H9 (cell line): ENCODE measurements around the gene COA1. TPM values are rescaled to one million over a fixed set of nuclear protein-coding genes. Genes with fewer than 3 reads are reported as not detected.

Experiments used
- DNase-seq: peaks from one replicate; pipeline ENCODE4 v3.0.0-alpha.2; 2017
- H2AFZ ChIP-seq: one replicate; pipeline ENCODE4 v1.6.1; 2013; ENCODE audit warnings: mild to moderate bottlenecking, low read length, control low read depth, moderate library complexity
- H2AK5ac ChIP-seq: 2 replicates; pipeline ENCODE4 v1.6.1; 2013; ENCODE audit warnings: low read length, control low read depth, mixed read lengths; ENCODE audit not compliant: insufficient read length
- H2BK120ac ChIP-seq: one replicate; pipeline ENCODE4 v1.6.1; 2013; ENCODE audit warnings: low read depth, mild to moderate bottlenecking, low read length, control low read depth, inconsistent platforms; ENCODE audit not compliant: poor library complexity, severe bottlenecking
- H2BK12ac ChIP-seq: 2 replicates; pipeline ENCODE4 v1.6.1; 2013; ENCODE audit warnings: low read length, control low read depth, mixed read lengths, low read depth; ENCODE audit not compliant: insufficient read length
- H2BK15ac ChIP-seq: 2 replicates; pipeline ENCODE4 v1.6.1; 2013; ENCODE audit warnings: low read depth, low read length, control low read depth
- H2BK20ac ChIP-seq: one replicate; pipeline ENCODE4 v1.6.1; 2013; ENCODE audit warnings: low read depth, mild to moderate bottlenecking, low read length, control low read depth, inconsistent platforms; ENCODE audit not compliant: poor library complexity, severe bottlenecking
- H2BK5ac ChIP-seq: 2 replicates; pipeline ENCODE4 v1.6.1; 2013; ENCODE audit warnings: low read length, control low read depth, mixed read lengths; ENCODE audit not compliant: insufficient read length
- H3K14ac ChIP-seq: 2 replicates; pipeline ENCODE4 v1.6.1; 2013; ENCODE audit warnings: low read length, control low read depth; ENCODE audit not compliant: insufficient read depth
- H3K18ac ChIP-seq: 2 replicates; pipeline ENCODE4 v1.6.1; 2013; ENCODE audit warnings: low read depth, mild to moderate bottlenecking, mixed read lengths, low read length, control low read depth; ENCODE audit not compliant: insufficient read length
- H3K23ac ChIP-seq: 2 replicates; pipeline ENCODE4 v1.6.1; 2013; ENCODE audit warnings: low read length, control low read depth, mixed read lengths, low read depth; ENCODE audit not compliant: insufficient read length
- H3K23me2 ChIP-seq: 2 replicates; pipeline ENCODE4 v1.6.1; 2013; ENCODE audit warnings: low read depth, mild to moderate bottlenecking, mixed read lengths, low read length, control low read depth; ENCODE audit not compliant: insufficient read length, poor library complexity, severe bottlenecking
- H3K27ac ChIP-seq: 2 replicates; pipeline ENCODE4 v1.5.1; 2013; ENCODE audit warnings: low read length, control low read depth, mixed read lengths, low read depth; ENCODE audit not compliant: insufficient read length
- H3K27me3 ChIP-seq: 2 replicates; pipeline ENCODE4 v1.6.1; 2013; ENCODE audit warnings: low read length, control low read depth, inconsistent platforms; ENCODE audit not compliant: insufficient read depth
- H3K4ac ChIP-seq: 2 replicates; pipeline ENCODE4 v1.6.1; 2013; ENCODE audit warnings: low read depth, mild to moderate bottlenecking, control low read depth, inconsistent platforms, low read length, moderate library complexity
- H3K4me1 ChIP-seq: 2 replicates; pipeline ENCODE4 v1.6.1; 2013; ENCODE audit warnings: low read length, control low read depth, inconsistent platforms; ENCODE audit not compliant: insufficient read depth
- H3K4me2 ChIP-seq: 2 replicates; pipeline ENCODE4 v1.6.1; 2013; ENCODE audit warnings: low read length, control low read depth, mixed read lengths; ENCODE audit not compliant: insufficient read length, insufficient read depth
- H3K56ac ChIP-seq: 2 replicates; pipeline ENCODE4 v1.6.1; 2013; ENCODE audit warnings: low read depth, mild to moderate bottlenecking, mixed read lengths, low read length, control low read depth; ENCODE audit not compliant: insufficient read length
- H3K79me1 ChIP-seq: 2 replicates; pipeline ENCODE4 v1.6.1; 2013; ENCODE audit warnings: low read depth, mild to moderate bottlenecking, moderate library complexity, low read length, control low read depth, inconsistent platforms; ENCODE audit not compliant: insufficient read depth, poor library complexity, severe bottlenecking
- H3K79me2 ChIP-seq: 2 replicates; pipeline ENCODE4 v1.6.1; 2013; ENCODE audit warnings: low read length, control low read depth, inconsistent platforms; ENCODE audit not compliant: insufficient read depth
- H3K9ac ChIP-seq: 2 replicates; pipeline ENCODE4 v1.6.1; 2013; ENCODE audit warnings: low read length, control low read depth, mixed read lengths; ENCODE audit not compliant: insufficient read length; ENCODE audit errors: extremely low read depth
- H3K9me3 ChIP-seq: one replicate; pipeline ENCODE4 v1.6.1; 2013; ENCODE audit warnings: low read depth, low read length, inconsistent platforms; ENCODE audit not compliant: control insufficient read depth
- H3T11ph ChIP-seq: one replicate; pipeline ENCODE4 v1.6.1; 2013; ENCODE audit warnings: mild to moderate bottlenecking, low read length, control low read depth, inconsistent platforms
- H4K20me1 ChIP-seq: one replicate; pipeline ENCODE4 v1.6.1; 2013; ENCODE audit not compliant: control insufficient read depth, insufficient read length, insufficient read depth
- H4K5ac ChIP-seq: 2 replicates; pipeline ENCODE4 v1.6.1; 2013; ENCODE audit warnings: low read depth, mild to moderate bottlenecking, mixed read lengths, low read length, control low read depth; ENCODE audit not compliant: insufficient read length
- H4K8ac ChIP-seq: replicated peaks from 2 replicates; pipeline ENCODE4 v1.6.1; 2013; ENCODE audit warnings: low read length, control low read depth, mixed read lengths, low read depth; ENCODE audit not compliant: insufficient read length
- H4K91ac ChIP-seq: 2 replicates; pipeline ENCODE4 v1.6.1; 2013; ENCODE audit warnings: low read depth, mild to moderate bottlenecking, moderate library complexity, mixed read lengths, low read length, control low read depth; ENCODE audit not compliant: insufficient read length
- H3K27ac Mint-ChIP-seq, 3 experiments: 2 replicates in 2 of 3; 3 replicates in 1 of 3; pipeline ENCODE4 v1.8.0; 2020 to 2021; ENCODE audit warnings: mixed read lengths in 3 of 3, mild to moderate bottlenecking in 1 of 3, moderate library complexity in 1 of 3
- H3K27me3 Mint-ChIP-seq: 2 replicates; pipeline ENCODE4 v1.8.0; 2021; ENCODE audit warnings: low read depth, mild to moderate bottlenecking, moderate library complexity, mixed read lengths
- H3K36me3 Mint-ChIP-seq, 3 experiments: 2 replicates in 2 of 3; 3 replicates in 1 of 3; pipeline ENCODE4 v1.8.0; 2020 to 2021; ENCODE audit warnings: low read depth in 3 of 3, mixed read lengths in 3 of 3; ENCODE audit not compliant: insufficient read depth in 1 of 3
- H3K4me1 Mint-ChIP-seq, 2 experiments: 2 replicates each; pipeline ENCODE4 v1.8.0; 2020; ENCODE audit warnings: mixed read lengths in 2 of 2
- H3K4me3 Mint-ChIP-seq, 2 experiments: 2 replicates in 1 of 2; 3 replicates in 1 of 2; pipeline ENCODE4 v1.8.0; 2020 to 2021; ENCODE audit warnings: mild to moderate bottlenecking in 2 of 2, mixed read lengths in 2 of 2, moderate library complexity in 1 of 2
- H3K9me3 Mint-ChIP-seq, 2 experiments: 2 replicates in 1 of 2; 3 replicates in 1 of 2; pipeline ENCODE4 v1.8.0; 2020; ENCODE audit warnings: mild to moderate bottlenecking in 2 of 2, mixed read lengths in 2 of 2, moderate library complexity in 1 of 2
- CTCF ChIP-seq: fragments of 200-600 bp; sonication (generic); conservative IDR thresholded peaks from 3 replicates; pipeline ENCODE4 v1.8.0; 2021; ENCODE audit warnings: antibody characterized with exemption, mild to moderate bottlenecking
- WGBS: extraction: QIAGEN DNeasy Blood & Tissue Kit; methylation state at CpG from one replicate; pipeline ENCODE4 v1.1.7; 2013; ENCODE audit warnings: missing lambda C conversion rate, low lambda C conversion rate, mixed read lengths; ENCODE audit not compliant: insufficient read length; ENCODE audit errors: extremely low coverage; 5-methylcytosine and 5-hydroxymethylcytosine counted together
- total RNA-seq: library from RNA; stranded (reverse); gene quantifications from 2 replicates; pipeline ENCODE4 v1.2.1, GENCODE V29; 2021

Gene COA1
- total RNA-seq, 1 experiment from 2014 or later, result 138 TPM

- Histone ChIP-seq H3K79me1 (no peaks in the 10 kb centered on the region), H3T11ph (no peak overlapping the region), H3K4me1 (no peaks in the 10 kb centered on the region; the same call in 1 of the 2 replicates), H3K27me3 (no peaks in the 10 kb centered on the region), H3K18ac (no peak overlapping the region), H3K79me2 (no peaks in the 10 kb centered on the region), H2BK5ac (no peak overlapping the region), H3K27ac (no peak overlapping the region), H4K20me1 (no peaks in the 10 kb centered on the region), H4K5ac (no peak overlapping the region), H3K23ac (no peak overlapping the region), H2BK15ac (no peak overlapping the region), H3K14ac (no peak overlapping the region), H4K8ac (no peak overlapping the region), H3K4ac (no peak overlapping the region), H3K56ac (no peak overlapping the region), H3K9ac (no peak overlapping the region), H3K23me2 (peaks cover 2% of the 10 kb centered on the region), H2AK5ac (no peak overlapping the region), H3K4me2 (no peak overlapping the region), H4K91ac (no peak overlapping the region), H2BK120ac (no peak overlapping the region), H3K9me3 (no peaks in the 10 kb centered on the region), H2BK20ac (no peak overlapping the region), H2AFZ (no peak overlapping the region), H2BK12ac (no peak overlapping the region)
- no peaks in the 10 kb centered on the region for H3K9me3 Mint-ChIP-seq
- DNase-seq, result no peak
- H3K27ac Mint-ChIP-seq, result no peak overlapping the region
- no CpG with 5 or more reads among the region's 4 CpGs for WGBS
- no peak for TF ChIP-seq CTCF
- H3K27me3 Mint-ChIP-seq, result no peaks in the 10 kb centered on the region
- no peak overlapping the region for H3K4me3 Mint-ChIP-seq
- H3K4me1 Mint-ChIP-seq, result peaks cover 0 to 2% of the 10 kb centered on the region in 2 experiments; a peak in 2 of 4 replicates
- H3K36me3 Mint-ChIP-seq, result peaks cover 0 to 14% (median 10%) of the 10 kb centered on the region in 3 experiments; a peak in 5 of 7 replicates
Observed at GRCh38 chr7:43619213-43620012, 109.9 kb downstream of the COA1 start.
